GM10266 (cell line): ENCODE measurements around the gene TWNK.

Source experiments
- DNase-seq: peaks from one replicate; pipeline ENCODE4 v3.0.0; 2012; ENCODE audit errors: extremely low spot score
- TF ChIP-seq, protein P1 (sequence below): IDR thresholded peaks from 2 replicates; pipeline ENCODE4 v1.5.1; 2012; ENCODE audit warnings: mild to moderate bottlenecking, low read depth; ENCODE audit not compliant: control insufficient read depth, insufficient read depth; ENCODE audit errors: missing control alignments

Gene TWNK

GRCh38 chr10:100976906-100977305, 10.4 kb upstream of the TWNK start:
- TF ChIP-seq, protein P1, sequence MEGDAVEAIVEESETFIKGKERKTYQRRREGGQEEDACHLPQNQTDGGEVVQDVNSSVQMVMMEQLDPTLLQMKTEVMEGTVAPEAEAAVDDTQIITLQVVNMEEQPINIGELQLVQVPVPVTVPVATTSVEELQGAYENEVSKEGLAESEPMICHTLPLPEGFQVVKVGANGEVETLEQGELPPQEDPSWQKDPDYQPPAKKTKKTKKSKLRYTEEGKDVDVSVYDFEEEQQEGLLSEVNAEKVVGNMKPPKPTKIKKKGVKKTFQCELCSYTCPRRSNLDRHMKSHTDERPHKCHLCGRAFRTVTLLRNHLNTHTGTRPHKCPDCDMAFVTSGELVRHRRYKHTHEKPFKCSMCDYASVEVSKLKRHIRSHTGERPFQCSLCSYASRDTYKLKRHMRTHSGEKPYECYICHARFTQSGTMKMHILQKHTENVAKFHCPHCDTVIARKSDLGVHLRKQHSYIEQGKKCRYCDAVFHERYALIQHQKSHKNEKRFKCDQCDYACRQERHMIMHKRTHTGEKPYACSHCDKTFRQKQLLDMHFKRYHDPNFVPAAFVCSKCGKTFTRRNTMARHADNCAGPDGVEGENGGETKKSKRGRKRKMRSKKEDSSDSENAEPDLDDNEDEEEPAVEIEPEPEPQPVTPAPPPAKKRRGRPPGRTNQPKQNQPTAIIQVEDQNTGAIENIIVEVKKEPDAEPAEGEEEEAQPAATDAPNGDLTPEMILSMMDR: no peak
- no peak for DNase-seq

DNA sequence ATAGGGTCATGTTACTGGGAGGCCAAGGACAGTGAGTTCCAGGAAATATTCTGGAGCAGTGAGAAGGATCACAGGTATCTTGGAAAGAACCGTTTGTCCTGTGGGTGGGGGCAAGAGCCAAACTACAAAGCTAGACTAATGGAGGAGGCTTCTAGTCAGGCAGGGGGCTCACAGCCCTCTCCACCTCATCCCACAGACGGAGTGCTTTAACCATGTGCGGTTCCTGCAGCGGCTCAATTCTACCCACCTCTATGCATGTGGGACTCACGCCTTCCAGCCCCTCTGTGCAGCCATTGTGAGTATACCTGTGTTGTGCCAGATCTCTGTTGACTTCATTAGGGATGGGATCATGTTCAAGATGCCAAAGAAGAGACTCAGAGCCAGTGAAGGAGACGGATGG, 9.9 kb upstream of the TWNK start:
- no peak for DNase-seq
- TF ChIP-seq, protein P1: no peak

DNA sequence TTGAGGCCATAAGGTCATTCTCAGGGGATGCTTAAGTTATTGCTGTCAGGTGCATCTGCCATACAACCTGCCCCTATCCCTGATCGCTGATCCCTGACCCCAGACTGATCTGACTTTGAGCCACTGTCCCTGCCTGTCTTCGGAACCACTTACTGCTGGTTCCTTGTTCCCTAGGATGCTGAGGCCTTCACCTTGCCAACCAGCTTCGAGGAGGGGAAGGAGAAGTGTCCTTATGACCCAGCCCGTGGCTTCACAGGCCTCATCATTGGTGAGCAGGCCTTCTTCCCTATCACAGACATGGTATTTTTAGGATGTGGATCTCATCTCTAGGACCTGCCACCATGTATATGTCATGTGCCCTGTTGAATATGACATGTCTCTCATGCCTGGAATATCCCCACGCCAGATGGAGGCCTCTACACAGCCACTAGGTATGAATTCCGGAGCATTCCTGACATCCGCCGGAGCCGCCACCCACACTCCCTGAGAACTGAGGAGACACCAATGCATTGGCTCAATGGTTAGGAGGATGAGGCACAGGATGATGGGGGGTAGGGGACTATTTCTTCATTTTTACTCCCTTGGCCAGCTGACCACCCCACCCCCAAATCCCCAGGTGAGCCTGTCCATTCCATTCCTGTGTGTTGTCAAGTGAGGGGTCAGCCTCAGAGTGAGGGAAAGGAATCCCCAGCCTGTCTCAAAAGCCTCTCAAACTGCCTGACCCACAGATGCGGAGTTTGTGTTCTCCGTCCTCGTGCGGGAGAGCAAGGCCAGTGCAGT, 9.0 kb upstream of the TWNK start:
- TF ChIP-seq, protein P1: no peak
- no peak for DNase-seq

DNA sequence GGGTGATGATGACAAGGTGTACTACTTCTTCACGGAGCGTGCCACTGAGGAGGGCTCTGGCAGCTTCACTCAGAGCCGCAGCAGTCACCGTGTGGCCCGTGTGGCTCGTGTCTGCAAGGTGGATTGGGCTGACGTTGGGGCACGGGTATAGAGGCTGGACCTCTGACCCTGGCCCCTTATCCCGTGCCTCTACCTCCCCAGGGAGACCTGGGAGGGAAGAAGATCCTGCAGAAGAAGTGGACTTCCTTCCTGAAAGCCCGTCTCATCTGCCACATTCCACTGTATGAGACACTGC, 8.5 kb upstream of the TWNK start:
- TF ChIP-seq, protein P1: no peak
- DNase-seq: no peak

- no peak for DNase-seq
- TF ChIP-seq, protein P1: no peak
These were observed 7.5 kb upstream of the TWNK start for GRCh38 chr10:100979791-100980272.

- TF ChIP-seq, protein P1: no peak
- no peak for DNase-seq
These were observed 7.0 kb upstream of the TWNK start for GRCh38 chr10:100980311-100980710.

- no peak for DNase-seq
- TF ChIP-seq, protein P1: no peak
These were observed 6.6 kb upstream of the TWNK start for GRCh38 chr10:100980711-100981110.
